ENCODE measurements around the gene SLC16A9. TPM values are rescaled to one million over a fixed set of nuclear protein-coding genes. Genes with fewer than 3 reads are reported as not detected.

Gene SLC16A9
- total RNA-seq, 1 donor from 2014 or later: 1.2 TPM

DNA sequence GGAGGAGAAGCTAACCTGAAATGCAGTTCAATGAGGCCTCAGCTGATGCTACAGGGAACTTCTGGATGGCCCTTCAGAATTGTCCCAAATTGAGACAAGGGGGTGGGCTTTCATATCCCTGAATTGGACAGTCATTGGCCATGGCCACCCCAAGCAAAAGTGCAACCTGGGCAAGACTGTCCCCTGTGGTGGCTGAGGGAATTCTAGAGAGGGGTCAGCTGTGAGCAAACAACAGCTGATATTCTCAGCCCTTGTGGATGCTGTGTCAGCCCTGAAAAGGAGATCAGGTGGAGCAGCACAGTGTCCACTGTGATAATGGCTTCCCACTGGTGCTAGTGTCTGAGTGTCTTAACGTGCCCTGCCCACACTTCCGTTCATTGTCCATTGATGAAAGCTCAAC is 76.6 kb downstream of the SLC16A9 start:
- no peaks in the 10 kb centered on the region for H3K36me3 Mint-ChIP-seq (ENCODE audit: low read depth)
- no peak for ATAC-seq (ENCODE audit: low read depth)
- ChIA-PET POLR2A (no interaction called here), CTCF (interaction anchor here (1.8 kb wide), 1 partner anchor 10 kb away, joined by 3 read pairs; no protein-coding TSS in a partner anchor)
- DNase-seq: no peak
- peaks cover 6% of the 10 kb centered on the region for H3K9me3 Mint-ChIP-seq
- no peaks in the 10 kb centered on the region for H3K4me1 Mint-ChIP-seq
- H3K27ac Mint-ChIP-seq: no peak overlapping the region
- intact Hi-C loops (cut with micrococcal nuclease): no loop called here
- no peak overlapping the region for H3K4me3 Mint-ChIP-seq
- peaks cover 2% of the 10 kb centered on the region for H3K27me3 Mint-ChIP-seq
- TF ChIP-seq CTCF (IDR thresholded peaks at IDR 0.05): no peak

DNA sequence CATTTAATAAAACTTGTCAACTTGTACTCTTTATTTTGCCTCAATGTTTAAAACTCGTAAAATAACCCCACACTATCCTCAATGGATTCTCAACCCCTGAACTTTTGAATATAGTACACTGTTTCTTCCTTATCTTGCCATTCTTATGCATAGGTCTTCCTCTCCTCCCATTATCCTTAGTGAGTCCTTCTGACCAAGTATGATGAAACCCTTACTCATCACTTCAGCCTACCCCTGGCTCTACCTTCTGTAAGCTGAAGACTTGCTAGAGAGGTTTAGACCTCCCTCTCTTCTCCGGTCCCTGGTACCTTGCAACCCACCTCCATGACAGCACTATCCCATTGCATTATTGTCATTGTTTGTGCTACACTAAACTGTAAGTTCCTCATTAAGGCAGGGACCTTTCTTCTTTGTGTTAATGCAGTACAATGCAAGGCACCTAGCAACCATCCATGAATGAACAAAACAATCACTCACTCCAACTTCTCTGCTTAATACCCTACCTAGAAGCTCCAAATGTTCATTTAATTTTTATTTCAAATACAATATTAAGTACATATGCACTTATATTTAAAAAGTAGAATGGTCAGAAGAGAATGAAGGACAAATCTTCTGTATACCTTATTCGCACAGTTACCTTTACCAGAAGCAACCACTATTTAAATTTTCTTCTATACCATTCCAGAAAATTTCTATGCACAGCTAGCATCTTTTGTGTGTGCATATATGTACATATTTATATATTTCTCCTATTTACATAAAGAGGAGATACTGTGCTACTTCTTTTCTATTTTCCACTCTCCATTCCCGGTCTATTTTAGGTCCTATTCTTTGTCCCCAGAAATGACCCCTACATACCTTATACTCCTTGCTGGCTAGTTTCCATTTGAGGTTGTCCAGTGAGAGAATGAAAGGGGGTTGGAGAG is 77.5 kb downstream of the SLC16A9 start:
- no peak for ATAC-seq (ENCODE audit: low read depth)
- Mint-ChIP-seq H3K4me3 (no peak overlapping the region), H3K27me3 (peaks cover 2% of the 10 kb centered on the region), H3K9me3 (peaks cover 3% of the 10 kb centered on the region), H3K27ac (no peak overlapping the region), H3K36me3 (ENCODE audit: low read depth) (no peaks in the 10 kb centered on the region), H3K4me1 (no peaks in the 10 kb centered on the region)
- intact Hi-C loops (cut with micrococcal nuclease): no loop called here
- POLR2A ChIA-PET: no interaction called here
- TF ChIP-seq CTCF (IDR thresholded peaks at IDR 0.05): no peak
- CTCF ChIA-PET: interaction anchor here (1.8 kb wide), 1 partner anchor 9 kb away, joined by 3 read pairs; no protein-coding TSS in a partner anchor
- no peak for DNase-seq

DNA sequence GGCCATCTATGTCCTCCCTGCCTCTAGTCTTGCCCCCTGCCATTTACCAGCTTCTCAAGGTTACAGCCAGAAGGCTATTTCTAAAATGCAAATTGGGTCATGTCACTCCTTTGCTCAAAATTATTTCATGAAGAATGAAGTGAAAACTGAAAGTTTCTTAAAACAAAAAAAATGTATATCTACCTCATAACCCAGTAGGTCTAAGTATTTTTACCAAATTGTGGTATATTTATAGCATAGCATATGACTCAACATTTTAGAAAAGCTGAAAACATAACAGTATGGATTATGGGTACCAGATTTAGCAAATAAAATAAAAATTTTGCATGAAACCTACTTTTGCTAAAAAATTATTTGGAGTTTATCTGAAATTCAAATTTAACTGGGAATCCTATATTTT is 78.4 kb downstream of the SLC16A9 start:
- no peaks in the 10 kb centered on the region for H3K4me1 Mint-ChIP-seq
- H3K9me3 Mint-ChIP-seq: no peaks in the 10 kb centered on the region
- H3K4me3 Mint-ChIP-seq: no peak overlapping the region
- DNase-seq (no peak), ATAC-seq (ENCODE audit: low read depth) (no peak)
- H3K27ac Mint-ChIP-seq: no peak overlapping the region
- TF ChIP-seq CTCF (IDR thresholded peaks at IDR 0.05): no peak
- intact Hi-C loops (cut with micrococcal nuclease): no loop called here
- no peaks in the 10 kb centered on the region for H3K36me3 Mint-ChIP-seq (ENCODE audit: low read depth)
- CTCF ChIA-PET: no interaction called here
- H3K27me3 Mint-ChIP-seq: peaks cover 2% of the 10 kb centered on the region
- POLR2A ChIA-PET: no interaction called here

DNA sequence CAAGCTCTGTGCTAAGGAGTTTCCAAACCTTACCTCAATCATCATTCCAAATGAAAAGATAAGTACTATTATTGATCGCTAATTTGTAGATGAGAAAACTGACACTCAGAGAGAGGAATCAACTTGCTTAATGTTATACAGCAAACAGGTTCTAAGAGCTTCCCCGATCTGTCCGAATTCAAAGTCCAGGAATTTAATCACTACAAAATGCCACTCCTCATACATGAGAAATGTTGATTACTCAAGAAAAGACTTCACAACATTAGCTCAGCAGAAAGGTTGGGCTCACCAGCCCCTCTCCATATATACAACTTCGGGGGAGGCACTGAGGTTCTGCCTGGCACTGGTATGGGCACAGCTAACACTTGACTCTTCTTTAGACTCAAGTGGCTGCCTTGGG is 80.7 kb downstream of the SLC16A9 start:
- ATAC-seq (ENCODE audit: low read depth): no peak

More for the DNA sequence above, 80.7 kb downstream of the SLC16A9 start:
- Mint-ChIP-seq H3K4me1 (peaks cover 3% of the 10 kb centered on the region), H3K4me3 (no peak overlapping the region), H3K27ac (no peak overlapping the region), H3K9me3 (no peaks in the 10 kb centered on the region), H3K36me3 (ENCODE audit: low read depth) (no peaks in the 10 kb centered on the region), H3K27me3 (peaks cover 2% of the 10 kb centered on the region)
- DNase-seq: no peak
- CTCF ChIA-PET: interaction anchor here (0.6 to 1.0 kb wide), 2 partner anchors 46 to 181 kb away, joined by 3 read pairs; no protein-coding TSS in a partner anchor
- TF ChIP-seq CTCF (IDR thresholded peaks at IDR 0.05): no peak
- intact Hi-C loops (cut with micrococcal nuclease): no loop called here
- POLR2A ChIA-PET: no interaction called here

Measured in activated B cell treated with CpG ODN at 0.5 μM for 24 hours (primary cell).